Measurements from ENCODE around the gene ITPR2.
"Not testable (repeated sequence)": the region's sequence is repeated elsewhere in the genome, so short reads cannot be mapped to it uniquely, and the experiment has no call there.

ITPR2 gene

GRCh38 chr12:26848156-26848825 is 15.3 kb upstream of the ITPR2 start:
- DNase-seq, result no peak

- no peak for DNase-seq
Measured at GRCh38 chr12:26847431-26847830, 14.4 kb upstream of the ITPR2 start.

- no peak for DNase-seq
Measured at GRCh38 chr12:26846416-26846815, 13.4 kb upstream of the ITPR2 start.

- DNase-seq, result no peak
Measured at GRCh38 chr12:26845984-26846383, 13.0 kb upstream of the ITPR2 start.

- peak; percentile 26 to 27 for DNase-seq
Measured at GRCh38 chr12:26845057-26845666, 12.2 kb upstream of the ITPR2 start.

GRCh38 chr12:26843311-26843710 is 10.3 kb upstream of the ITPR2 start:
- DNase-seq, result no peak

- DNase-seq, result no peak
Measured at GRCh38 chr12:26841085-26841484, 8.1 kb upstream of the ITPR2 start.

GRCh38 chr12:26839512-26839911 is 6.5 kb upstream of the ITPR2 start:
- DNase-seq, result no peak

- no peak for DNase-seq
Measured at GRCh38 chr12:26838888-26839416, 6.0 kb upstream of the ITPR2 start.

- no peak for DNase-seq
Measured at GRCh38 chr12:26836201-26836600, 3.2 kb upstream of the ITPR2 start.

GRCh38 chr12:26834503-26835060 is 1.6 kb upstream of the ITPR2 start:
- DNase-seq, result not testable (repeated sequence)

GRCh38 chr12:26833743-26834490 is 923 bp upstream of the ITPR2 start:
- peak; percentile 34 to 56 for DNase-seq

GRCh38 chr12:26831951-26832821 is 808 bp downstream of the ITPR2 start:
- DNase-seq, result peak; percentile 68 to 71

GRCh38 chr12:26830783-26831551 is 2.0 kb downstream of the ITPR2 start:
- peak in 1 of 2 experiments; percentile 6 for DNase-seq

- DNase-seq, result no peak
Measured at GRCh38 chr12:26830363-26830762, 2.6 kb downstream of the ITPR2 start.

GRCh38 chr12:26828280-26829073 is 4.5 kb downstream of the ITPR2 start:
- DNase-seq, result no peak

- no peak for DNase-seq
Measured at GRCh38 chr12:26826437-26826836, 6.6 kb downstream of the ITPR2 start.

- DNase-seq, result no peak
Measured at GRCh38 chr12:26825459-26826016, 7.5 kb downstream of the ITPR2 start.

- DNase-seq, result no peak
Measured at GRCh38 chr12:26823390-26823789, 9.6 kb downstream of the ITPR2 start.

- DNase-seq, result no peak
Measured at GRCh38 chr12:26822026-26822425, 11.0 kb downstream of the ITPR2 start.

Data from activated CD4-positive, alpha-beta T cell treated with anti-CD3 and anti-CD28 coated beads, Interleukin-2, amount 50 U/mL, for 48 hours (primary cell).